ENCODE data around the gene HES5.
"Not testable (repeated sequence)": the region's sequence is repeated elsewhere in the genome, so short reads cannot be mapped to it uniquely, and the experiment has no call there.

Gene HES5

DNA sequence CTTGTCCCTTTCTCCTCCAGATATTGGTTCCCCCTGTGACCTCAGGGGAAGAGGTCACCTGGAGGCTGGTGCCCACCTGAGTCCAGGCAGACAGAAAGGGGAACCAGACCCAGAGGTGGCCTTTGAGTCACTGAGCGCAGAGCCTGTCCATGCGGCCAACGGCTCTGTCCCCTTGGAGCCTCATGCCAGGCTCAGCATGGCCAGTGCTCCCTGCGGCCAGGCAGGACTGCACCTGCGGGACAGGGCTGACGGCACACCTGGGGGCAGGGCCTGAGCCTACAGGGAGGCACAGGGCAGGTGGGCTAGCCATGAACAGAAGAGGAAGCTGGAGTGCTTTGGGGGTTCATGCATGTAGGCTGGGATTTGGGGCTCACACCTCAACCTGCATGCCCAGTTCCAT lies 28.8 kb upstream of the HES5 start:
- Histone ChIP-seq H3K4me3 (ENCODE audit: low read length) (no peak overlapping the region), H3K4me1 (ENCODE audit: control insufficient read depth, insufficient read depth, low read length) (peaks cover 17% of the 10 kb centered on the region), H3K9me3 (replicated peaks; ENCODE audit: low read length) (no peaks in the 10 kb centered on the region), H3K36me3 (ENCODE audit: insufficient read depth, low read length) (no peaks in the 10 kb centered on the region), H3K27me3 (ENCODE audit: control insufficient read depth, insufficient read depth, low read length) (no peaks in the 10 kb centered on the region), H3K4me2 (ENCODE audit: low read length) (no peak overlapping the region), H3K9ac (ENCODE audit: low read depth, low read length) (no peak overlapping the region)

DNA sequence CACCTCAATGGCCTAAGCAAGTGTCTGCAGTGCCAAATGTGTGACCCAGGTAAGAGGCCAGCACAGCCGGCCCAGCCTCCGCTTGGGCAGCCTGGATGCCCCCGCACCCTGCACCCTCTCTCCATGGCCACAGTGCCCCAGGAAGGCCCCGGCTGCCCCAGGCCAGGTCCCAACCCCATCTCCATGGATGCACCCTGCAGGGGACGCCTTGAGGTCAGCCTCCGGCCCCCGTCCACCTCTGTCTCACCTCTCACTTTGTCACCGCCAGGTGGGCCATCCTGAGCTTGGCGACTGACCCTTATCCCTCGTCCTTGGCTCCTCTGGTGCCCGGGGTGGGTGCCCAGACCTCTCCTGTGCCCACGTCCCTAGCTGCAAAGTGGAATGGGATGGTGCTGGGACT lies 28.4 kb upstream of the HES5 start:
- H3K4me2 ChIP-seq (ENCODE audit: low read length), result no peak overlapping the region
- no peaks in the 10 kb centered on the region for H3K27me3 ChIP-seq (ENCODE audit: control insufficient read depth, insufficient read depth, low read length)
- H3K9me3 ChIP-seq (replicated peaks; ENCODE audit: low read length), result no peaks in the 10 kb centered on the region
- peaks cover 17% of the 10 kb centered on the region for H3K4me1 ChIP-seq (ENCODE audit: control insufficient read depth, insufficient read depth, low read length)
- H3K36me3 ChIP-seq (ENCODE audit: insufficient read depth, low read length), result no peaks in the 10 kb centered on the region
- no peak overlapping the region for H3K9ac ChIP-seq (ENCODE audit: low read depth, low read length)
- no peak overlapping the region for H3K4me3 ChIP-seq (ENCODE audit: low read length)

- no peaks in the 10 kb centered on the region for H3K27me3 ChIP-seq (ENCODE audit: control insufficient read depth, insufficient read depth, low read length)
- H3K9me3 ChIP-seq (replicated peaks; ENCODE audit: low read length), result no peaks in the 10 kb centered on the region
- H3K4me3 ChIP-seq (ENCODE audit: low read length), result no peak overlapping the region
- H3K36me3 ChIP-seq (ENCODE audit: insufficient read depth, low read length), result no peaks in the 10 kb centered on the region
- H3K4me2 ChIP-seq (ENCODE audit: low read length), result no peak overlapping the region
- H3K9ac ChIP-seq (ENCODE audit: low read depth, low read length), result no peak overlapping the region
- H3K4me1 ChIP-seq (ENCODE audit: control insufficient read depth, insufficient read depth, low read length), result peaks cover 17% of the 10 kb centered on the region
These were observed 27.7 kb upstream of the HES5 start for GRCh38 chr1:2557482-2558400.

DNA sequence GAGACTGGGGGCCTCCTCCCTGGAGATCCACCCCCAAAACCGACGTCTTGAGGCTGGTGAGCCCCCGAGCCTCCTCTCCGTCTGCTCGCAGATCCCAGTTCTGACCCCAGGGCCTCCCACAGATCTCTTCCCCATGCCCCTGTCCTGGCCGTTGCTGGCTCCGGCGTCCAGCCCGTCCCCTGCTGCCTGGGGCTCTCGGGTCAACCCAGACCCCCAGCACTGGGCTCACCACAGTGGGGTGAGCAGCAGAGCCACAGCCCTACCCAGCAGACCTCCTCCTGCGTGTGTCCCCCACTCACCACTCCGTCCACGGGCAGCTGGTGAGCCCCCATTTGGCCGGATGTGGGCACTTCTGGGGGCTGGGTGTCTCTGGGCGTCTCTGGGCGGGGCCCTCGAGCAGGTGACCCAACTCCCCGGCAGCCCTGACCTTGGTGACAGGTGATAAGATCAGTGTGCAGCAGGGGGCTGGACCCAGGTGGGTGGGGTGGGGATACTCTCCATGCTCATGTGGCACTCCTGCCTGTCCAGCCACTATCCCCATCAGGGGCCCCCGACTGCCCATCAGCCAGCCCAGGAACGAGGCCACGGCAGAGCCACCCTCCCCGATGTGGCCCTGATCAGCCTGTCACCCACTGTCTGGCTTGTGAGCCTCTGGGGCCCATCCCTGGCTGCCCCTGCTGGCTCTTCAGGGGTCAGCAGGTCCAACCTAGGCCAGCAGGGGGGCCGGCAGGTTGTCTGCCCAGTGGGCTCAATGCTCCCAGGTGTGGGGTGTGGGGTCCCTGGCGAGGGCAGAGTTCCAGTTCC lies 26.8 kb upstream of the HES5 start:
- peaks cover 17% of the 10 kb centered on the region for H3K4me1 ChIP-seq (ENCODE audit: control insufficient read depth, insufficient read depth, low read length)
- H3K4me3 ChIP-seq (ENCODE audit: low read length), result peak overlapping the region; percentile 78
- H3K4me2 ChIP-seq (ENCODE audit: low read length), result peak overlapping the region; percentile 87
- no peaks in the 10 kb centered on the region for H3K9me3 ChIP-seq (replicated peaks; ENCODE audit: low read length)
- peak overlapping the region; percentile 79 for H3K9ac ChIP-seq (ENCODE audit: low read depth, low read length)
- H3K27me3 ChIP-seq (ENCODE audit: control insufficient read depth, insufficient read depth, low read length), result no peaks in the 10 kb centered on the region
- no peaks in the 10 kb centered on the region for H3K36me3 ChIP-seq (ENCODE audit: insufficient read depth, low read length)

DNA sequence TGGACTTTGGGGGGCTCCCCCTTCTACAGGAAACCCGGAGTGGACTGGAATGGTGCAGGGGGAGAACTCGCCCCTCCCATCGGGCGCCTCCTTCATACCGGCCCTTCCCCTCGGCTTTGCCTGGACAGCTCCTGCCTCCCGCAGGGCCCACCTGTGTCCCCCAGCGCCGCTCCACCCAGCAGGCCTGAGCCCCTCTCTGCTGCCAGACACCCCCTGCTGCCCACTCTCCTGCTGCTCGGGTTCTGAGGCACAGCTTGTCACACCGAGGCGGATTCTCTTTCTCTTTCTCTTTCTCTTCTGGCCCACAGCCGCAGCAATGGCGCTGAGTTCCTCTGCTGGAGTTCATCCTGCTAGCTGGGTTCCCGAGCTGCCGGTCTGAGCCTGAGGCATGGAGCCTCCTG lies 26.2 kb upstream of the HES5 start, which contains the start of gene TNFRSF14:
Gene TNFRSF14 (plus strand): TSS at position 95 of the 401 bp plus-strand sequence. CDS start 294 bp downstream, at position 389.
- Histone ChIP-seq H3K9ac (ENCODE audit: low read depth, low read length) (peak within 1 kb of the TSS; percentile 79), H3K4me2 (ENCODE audit: low read length) (peak within 1 kb of the TSS; percentile 87), H3K27me3 (ENCODE audit: control insufficient read depth, insufficient read depth, low read length) (no peaks in the 10 kb centered on the region), H3K9me3 (replicated peaks; ENCODE audit: low read length) (no peaks in the 10 kb centered on the region), H3K4me3 (ENCODE audit: low read length) (peak within 1 kb of the TSS; percentile 78), H3K36me3 (ENCODE audit: insufficient read depth, low read length) (no peaks in the 10 kb centered on the region), H3K4me1 (ENCODE audit: control insufficient read depth, insufficient read depth, low read length) (peaks cover 17% of the 10 kb centered on the region)

- H3K27me3 ChIP-seq (ENCODE audit: control insufficient read depth, insufficient read depth, low read length), result no peaks in the 10 kb centered on the region
- no peaks in the 10 kb centered on the region for H3K36me3 ChIP-seq (ENCODE audit: insufficient read depth, low read length)
- H3K9ac ChIP-seq (ENCODE audit: low read depth, low read length), result peak overlapping the region; percentile 79
- peak overlapping the region; percentile 78 for H3K4me3 ChIP-seq (ENCODE audit: low read length)
- H3K4me2 ChIP-seq (ENCODE audit: low read length), result peak overlapping the region; percentile 87
- H3K4me1 ChIP-seq (ENCODE audit: control insufficient read depth, insufficient read depth, low read length), result peaks cover 17% of the 10 kb centered on the region
- H3K9me3 ChIP-seq (replicated peaks; ENCODE audit: low read length), result no peaks in the 10 kb centered on the region
These were observed 25.7 kb upstream of the HES5 start for GRCh38 chr1:2555634-2556276.

GRCh38 chr1:2554621-2555387 lies 24.7 kb upstream of the HES5 start:
- Histone ChIP-seq H3K36me3 (ENCODE audit: insufficient read depth, low read length) (no peaks in the 10 kb centered on the region), H3K4me3 (ENCODE audit: low read length) (no peak overlapping the region), H3K4me1 (ENCODE audit: control insufficient read depth, insufficient read depth, low read length) (peaks cover 17% of the 10 kb centered on the region), H3K9ac (ENCODE audit: low read depth, low read length) (no peak overlapping the region), H3K9me3 (replicated peaks; ENCODE audit: low read length) (no peaks in the 10 kb centered on the region), H3K27me3 (ENCODE audit: control insufficient read depth, insufficient read depth, low read length) (no peaks in the 10 kb centered on the region), H3K4me2 (ENCODE audit: low read length) (no peak overlapping the region)

- Histone ChIP-seq H3K36me3 (ENCODE audit: insufficient read depth, low read length) (no peaks in the 10 kb centered on the region), H3K4me2 (ENCODE audit: low read length) (no peak overlapping the region), H3K9ac (ENCODE audit: low read depth, low read length) (no peak overlapping the region), H3K9me3 (replicated peaks; ENCODE audit: low read length) (no peaks in the 10 kb centered on the region), H3K4me3 (ENCODE audit: low read length) (no peak overlapping the region), H3K27me3 (ENCODE audit: control insufficient read depth, insufficient read depth, low read length) (no peaks in the 10 kb centered on the region), H3K4me1 (ENCODE audit: control insufficient read depth, insufficient read depth, low read length) (peaks cover 19% of the 10 kb centered on the region)
These were observed 24.0 kb upstream of the HES5 start for GRCh38 chr1:2553871-2554620.

DNA sequence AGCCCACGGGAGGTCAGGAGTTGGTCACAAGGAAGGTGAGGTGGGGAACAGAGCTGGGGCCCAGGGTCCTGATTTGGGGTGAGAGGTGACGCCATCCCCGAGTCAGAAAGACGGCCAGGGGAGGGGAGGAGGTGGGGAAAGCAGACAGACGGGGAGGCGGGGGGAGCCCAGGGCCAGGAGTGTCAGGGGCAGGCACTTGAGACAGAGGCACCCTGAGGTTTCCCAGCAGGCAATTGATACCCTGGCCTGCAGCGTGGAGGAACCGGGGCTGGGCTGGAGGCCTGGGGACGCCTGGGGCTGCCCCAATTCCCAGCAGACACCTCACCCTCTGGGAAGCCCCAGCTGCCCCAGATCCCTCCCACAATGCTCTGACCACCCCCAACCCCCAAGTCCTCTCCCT lies 23.0 kb upstream of the HES5 start:
- not testable (repeated sequence) for H3K27me3 ChIP-seq (ENCODE audit: control insufficient read depth, insufficient read depth, low read length); H3K9me3 ChIP-seq (replicated peaks; ENCODE audit: low read length); H3K4me2 ChIP-seq (ENCODE audit: low read length); H3K4me3 ChIP-seq (ENCODE audit: low read length); H3K9ac ChIP-seq (ENCODE audit: low read depth, low read length); H3K36me3 ChIP-seq (ENCODE audit: insufficient read depth, low read length)
- H3K4me1 ChIP-seq (ENCODE audit: control insufficient read depth, insufficient read depth, low read length), result peaks cover 29% of the 10 kb centered on the region

- no peak overlapping the region for H3K9ac ChIP-seq (ENCODE audit: low read depth, low read length)
- H3K27me3 ChIP-seq (ENCODE audit: control insufficient read depth, insufficient read depth, low read length), result no peaks in the 10 kb centered on the region
- H3K36me3 ChIP-seq (ENCODE audit: insufficient read depth, low read length), result no peaks in the 10 kb centered on the region
- H3K4me2 ChIP-seq (ENCODE audit: low read length), result no peak overlapping the region
- no peaks in the 10 kb centered on the region for H3K9me3 ChIP-seq (replicated peaks; ENCODE audit: low read length)
- no peak overlapping the region for H3K4me3 ChIP-seq (ENCODE audit: low read length)
- H3K4me1 ChIP-seq (ENCODE audit: control insufficient read depth, insufficient read depth, low read length), result peaks cover 36% of the 10 kb centered on the region
These were observed 22.1 kb upstream of the HES5 start for GRCh38 chr1:2552189-2552588.
